AG09309 (cell line): ENCODE measurements around the gene SSPN.

Experiments
- DNase-seq: peaks from one replicate; pipeline ENCODE4 v3.0.0-alpha.2; 2010; ENCODE audit warnings: low read depth
- H3K4me3 ChIP-seq: 2 replicates; pipeline ENCODE4 v1.5.1; 2011; ENCODE audit warnings: mild to moderate bottlenecking, low read depth, low read length, moderate library complexity; ENCODE audit not compliant: control insufficient read depth
- CTCF ChIP-seq: IDR thresholded peaks from 2 replicates; pipeline ENCODE4 v1.5.1; 2011; ENCODE audit warnings: mild to moderate bottlenecking, low read depth, low read length, inconsistent platforms; ENCODE audit not compliant: insufficient read depth, control insufficient read depth; ENCODE audit errors: missing control alignments

The SSPN gene

DNA sequence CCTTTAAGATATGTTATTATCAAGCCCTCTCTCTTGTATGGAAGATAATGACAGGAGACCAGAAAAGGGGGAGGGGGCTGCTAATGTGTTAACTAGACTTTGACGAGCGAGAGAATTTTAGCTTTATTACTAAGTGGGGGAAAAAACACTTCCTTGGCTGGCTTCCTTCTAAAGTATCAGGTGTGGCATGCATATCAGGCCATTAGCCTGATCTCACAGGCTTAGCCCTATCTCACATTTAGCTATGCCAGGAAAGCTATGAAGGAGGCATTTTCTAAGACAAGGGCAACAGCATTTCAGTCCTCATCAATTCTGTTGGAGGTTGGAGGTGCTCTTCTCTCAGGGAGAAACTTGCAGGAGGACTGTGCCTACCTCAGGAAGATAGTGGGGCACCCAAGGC is 9.9 kb downstream of the SSPN start:
- H3K4me3 ChIP-seq: no peak overlapping the region
- TF ChIP-seq CTCF: no peak
- no peak for DNase-seq

- TF ChIP-seq CTCF: no peak
- no peak for DNase-seq
Measured at GRCh38 chr12:26205941-26206340, 10.6 kb downstream of the SSPN start.

GRCh38 chr12:26211331-26211730 is 16.0 kb downstream of the SSPN start:
- TF ChIP-seq CTCF: no peak
- H3K4me3 ChIP-seq: no peak overlapping the region
- DNase-seq: no peak

More at GRCh38 chr12:26205941-26206340, 10.6 kb downstream of the SSPN start:
- no peak overlapping the region for H3K4me3 ChIP-seq

GRCh38 chr12:26212396-26212795 is 17.0 kb downstream of the SSPN start:
- DNase-seq: no peak
- no peak for TF ChIP-seq CTCF

DNA sequence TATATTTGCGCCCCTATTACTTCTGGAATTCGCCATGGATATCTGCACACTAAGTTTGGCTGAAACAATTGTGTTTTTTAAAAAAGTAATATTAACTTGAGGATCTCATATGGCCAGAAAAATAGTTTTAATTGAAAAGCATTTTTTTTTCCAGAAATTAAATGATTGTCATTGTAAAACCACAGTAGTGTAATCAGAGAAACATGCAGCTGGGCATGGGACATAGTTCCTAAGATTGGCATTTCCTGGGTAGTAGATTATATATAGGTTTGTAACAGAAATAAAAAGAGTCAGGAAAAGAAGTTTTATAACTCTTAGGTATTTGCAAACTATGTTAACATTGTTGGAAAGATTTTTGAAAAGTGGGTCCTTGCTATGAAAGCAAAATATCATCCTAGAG is 17.6 kb downstream of the SSPN start:
- H3K4me3 ChIP-seq: no peak overlapping the region
- TF ChIP-seq CTCF: no peak
- no peak for DNase-seq

More at GRCh38 chr12:26212396-26212795, 17.0 kb downstream of the SSPN start:
- no peak overlapping the region for H3K4me3 ChIP-seq

- TF ChIP-seq CTCF: no peak
- DNase-seq: no peak
- no peak overlapping the region for H3K4me3 ChIP-seq
Measured at GRCh38 chr12:26214121-26214520, 18.7 kb downstream of the SSPN start.

- DNase-seq: no peak
- no peak overlapping the region for H3K4me3 ChIP-seq
- no peak for TF ChIP-seq CTCF
Measured at GRCh38 chr12:26219736-26220135, 24.4 kb downstream of the SSPN start.
